Mucosa of descending colon (tissue), 3 donors: ENCODE measurements around the gene INSRR. TPM values are rescaled to one million over a fixed set of nuclear protein-coding genes. Genes with fewer than 3 reads are reported as not detected.

Experiments used
- ATAC-seq: fragments of 200-7000 bp; cut with Tn5 transposase; one replicate; pipeline ENCODE4 v1.9.1; 2020; ENCODE audit warnings: mild to moderate bottlenecking, moderate library complexity
- DNase-seq, 3 donors: peaks; one replicate each; pipeline ENCODE4 v3.0.0-alpha.2; 2020
- H3K36me3 ChIP-seq: fragments of 200-600 bp; one replicate; pipeline ENCODE4 v1.8.0; 2021; ENCODE audit warnings: low read depth, mild to moderate bottlenecking
- H3K4me1 ChIP-seq: fragments of 200-600 bp; one replicate; pipeline ENCODE4 v1.8.0; 2021; ENCODE audit warnings: low read depth, mild to moderate bottlenecking
- H3K4me3 ChIP-seq: fragments of 200-600 bp; one replicate; pipeline ENCODE4 v1.8.0; 2021; ENCODE audit warnings: mild to moderate bottlenecking
- H3K9me3 ChIP-seq: fragments of 200-600 bp; one replicate; pipeline ENCODE4 v1.8.0; 2021; ENCODE audit warnings: mild to moderate bottlenecking
- intact Hi-C, 2 donors: fragments of 100-400 bp; cut with DNase I in 1 of 2; cut with micrococcal nuclease in 1 of 2; formaldehyde crosslinking; loops; one replicate each; pipeline versions ENCODE4 v1.11.0 to v1.11.1; 2022; cut with DNase I, micrococcal nuclease
- total RNA-seq, 3 donors: library from RNA; stranded (reverse); fragmentation: NEBNext Ultra II Directional in 2 of 3; extraction: Animal tissue kit (Norgen Biotek cat#: 25700) in 2 of 3; gene quantifications; one replicate each; pipeline versions ENCODE4 v1.2.1 to v1.2.4, GENCODE V29; 2021 to 2023
- TF ChIP-seq, protein P1 (sequence below): fragments of 200-600 bp; IDR thresholded peaks from one replicate; pipeline ENCODE4 v1.8.0; 2022; ENCODE audit warnings: antibody characterized with exemption, mild to moderate bottlenecking
- donor health status: DM: no; HTN: no; CAD: no; lungs with moderate emphysema.
- donor health status: DM: no; HTN: no; CAD: no.
- donor health status: DM: no; HTN: yes; CAD: no.

The INSRR gene
- total RNA-seq, 3 donors from 2014 or later: 0.06 to 0.09 TPM; not detected in 1

DNA sequence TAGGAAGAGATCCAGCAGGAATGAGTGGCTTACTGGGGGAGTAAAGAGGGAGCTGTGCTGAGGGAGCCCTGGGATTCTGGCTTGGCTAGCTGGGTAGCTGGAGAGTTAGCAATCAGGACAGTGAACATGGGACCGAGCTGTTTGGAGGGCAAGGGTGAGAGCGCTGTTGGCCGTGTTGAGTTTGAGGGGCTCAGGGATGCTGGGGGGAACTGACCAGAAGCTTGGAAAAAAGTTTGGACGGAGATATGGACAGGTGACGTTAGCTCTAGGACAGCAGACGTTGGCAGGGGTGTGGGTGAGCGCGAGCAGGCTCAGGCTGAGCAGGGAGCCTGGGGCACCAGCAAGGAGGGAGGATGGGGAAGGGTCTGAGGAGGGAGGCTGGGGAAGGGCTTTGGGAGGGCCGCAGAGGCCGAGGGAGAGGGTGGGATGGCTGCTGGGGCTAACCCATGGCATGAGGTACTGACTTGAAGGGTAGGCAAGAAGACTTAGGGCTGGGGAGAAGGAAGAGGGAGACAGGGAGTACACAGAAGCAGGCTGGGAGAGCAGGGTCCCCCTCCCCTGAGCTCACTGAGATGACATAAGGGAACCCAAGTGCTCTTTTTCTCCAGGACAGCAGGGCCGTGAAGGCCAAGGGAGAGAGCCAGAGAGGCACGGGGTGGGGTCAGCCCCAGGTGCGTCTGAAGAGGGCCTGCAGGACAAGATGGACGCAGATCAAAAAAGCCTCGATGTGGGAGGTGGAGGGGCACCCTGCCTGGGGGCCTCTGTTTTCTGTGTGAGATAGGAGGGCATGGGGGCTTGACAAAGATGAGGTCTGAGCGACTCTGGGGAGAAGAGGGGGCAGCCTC lies 50.5 kb downstream of the INSRR start:
- H3K9me3 ChIP-seq: no peaks in the 10 kb centered on the region
- TF ChIP-seq, protein P1, sequence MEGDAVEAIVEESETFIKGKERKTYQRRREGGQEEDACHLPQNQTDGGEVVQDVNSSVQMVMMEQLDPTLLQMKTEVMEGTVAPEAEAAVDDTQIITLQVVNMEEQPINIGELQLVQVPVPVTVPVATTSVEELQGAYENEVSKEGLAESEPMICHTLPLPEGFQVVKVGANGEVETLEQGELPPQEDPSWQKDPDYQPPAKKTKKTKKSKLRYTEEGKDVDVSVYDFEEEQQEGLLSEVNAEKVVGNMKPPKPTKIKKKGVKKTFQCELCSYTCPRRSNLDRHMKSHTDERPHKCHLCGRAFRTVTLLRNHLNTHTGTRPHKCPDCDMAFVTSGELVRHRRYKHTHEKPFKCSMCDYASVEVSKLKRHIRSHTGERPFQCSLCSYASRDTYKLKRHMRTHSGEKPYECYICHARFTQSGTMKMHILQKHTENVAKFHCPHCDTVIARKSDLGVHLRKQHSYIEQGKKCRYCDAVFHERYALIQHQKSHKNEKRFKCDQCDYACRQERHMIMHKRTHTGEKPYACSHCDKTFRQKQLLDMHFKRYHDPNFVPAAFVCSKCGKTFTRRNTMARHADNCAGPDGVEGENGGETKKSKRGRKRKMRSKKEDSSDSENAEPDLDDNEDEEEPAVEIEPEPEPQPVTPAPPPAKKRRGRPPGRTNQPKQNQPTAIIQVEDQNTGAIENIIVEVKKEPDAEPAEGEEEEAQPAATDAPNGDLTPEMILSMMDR: no peak
- intact Hi-C loops: no loop called here
- peaks cover 5% of the 10 kb centered on the region for H3K4me1 ChIP-seq
- ATAC-seq (no peak), DNase-seq (no peak)
- no peaks in the 10 kb centered on the region for H3K36me3 ChIP-seq
- no peak overlapping the region for H3K4me3 ChIP-seq

DNA sequence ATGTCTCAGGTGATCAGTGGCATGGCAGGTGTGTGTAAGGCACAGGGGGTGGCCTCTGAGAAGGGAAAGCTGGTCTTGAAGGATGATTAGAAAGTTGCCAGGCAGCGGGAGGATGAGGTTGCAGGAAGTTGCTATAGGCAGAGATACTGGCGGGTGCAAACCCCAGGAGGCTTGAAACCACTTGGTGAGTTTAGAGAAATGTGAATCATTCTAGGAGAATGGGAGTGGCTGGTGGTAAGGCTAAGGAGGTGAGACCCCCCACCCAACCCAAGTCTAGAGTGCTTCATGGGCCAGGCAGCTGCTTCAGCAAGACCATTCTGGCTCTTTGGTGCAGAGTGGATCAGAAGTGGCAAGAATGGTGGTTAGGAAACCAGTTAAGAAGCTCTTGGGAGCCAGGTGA lies 51.3 kb downstream of the INSRR start:
- Histone ChIP-seq H3K4me3 (no peak overlapping the region), H3K36me3 (no peaks in the 10 kb centered on the region), H3K4me1 (no peaks in the 10 kb centered on the region), H3K9me3 (no peaks in the 10 kb centered on the region)
- DNase-seq (no peak), ATAC-seq (no peak)
- TF ChIP-seq, protein P1: no peak
- intact Hi-C loops: no loop called here

DNA sequence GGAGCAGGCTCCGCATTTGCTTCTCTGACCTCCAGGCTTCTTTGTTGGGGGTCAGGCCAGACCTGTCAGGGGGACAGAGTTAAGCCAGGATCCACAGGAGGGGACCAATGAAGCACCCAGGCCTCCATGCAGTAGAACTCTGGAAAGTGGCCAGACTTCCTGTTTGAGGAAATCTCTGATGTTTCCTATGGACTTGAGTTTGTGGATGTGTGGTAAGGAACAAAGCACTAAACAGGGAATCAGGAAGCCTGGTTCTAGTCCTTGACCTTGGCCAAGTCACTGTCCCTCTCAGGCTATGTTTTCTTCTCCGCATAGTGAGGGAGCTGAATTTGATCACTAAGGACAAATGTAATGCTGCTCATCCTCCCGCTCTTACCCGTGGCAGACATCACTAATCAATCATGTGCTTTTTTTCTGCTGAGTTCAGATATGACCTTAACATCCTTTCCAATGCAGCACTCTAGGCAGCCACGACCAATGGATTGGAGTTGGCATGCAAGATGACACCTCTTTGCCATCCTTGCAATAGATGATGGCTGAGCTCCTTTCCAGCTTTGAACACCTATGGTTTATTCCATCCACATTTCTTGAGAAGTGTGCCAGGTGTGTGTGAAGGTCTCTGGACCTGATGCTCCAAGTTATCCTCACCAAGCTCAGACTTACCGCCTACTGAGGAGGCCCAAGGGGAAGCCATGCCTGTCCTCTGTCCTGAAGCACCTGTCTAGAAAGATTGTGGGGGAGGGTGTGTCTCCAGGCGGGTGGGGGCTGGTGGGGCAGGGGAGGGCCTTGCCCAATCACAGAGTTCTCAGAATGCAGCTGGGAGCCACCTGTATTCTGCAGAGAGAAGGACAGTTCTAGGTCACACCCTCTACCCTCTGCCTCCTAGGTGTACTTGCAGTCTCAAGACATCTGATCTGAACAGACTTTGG lies 52.1 kb downstream of the INSRR start:
- DNase-seq (no peak), ATAC-seq (no peak)
- Histone ChIP-seq H3K4me1 (no peaks in the 10 kb centered on the region), H3K36me3 (no peaks in the 10 kb centered on the region), H3K4me3 (no peak overlapping the region), H3K9me3 (no peaks in the 10 kb centered on the region)
- TF ChIP-seq, protein P1: no peak
- intact Hi-C loops: no loop called here

DNA sequence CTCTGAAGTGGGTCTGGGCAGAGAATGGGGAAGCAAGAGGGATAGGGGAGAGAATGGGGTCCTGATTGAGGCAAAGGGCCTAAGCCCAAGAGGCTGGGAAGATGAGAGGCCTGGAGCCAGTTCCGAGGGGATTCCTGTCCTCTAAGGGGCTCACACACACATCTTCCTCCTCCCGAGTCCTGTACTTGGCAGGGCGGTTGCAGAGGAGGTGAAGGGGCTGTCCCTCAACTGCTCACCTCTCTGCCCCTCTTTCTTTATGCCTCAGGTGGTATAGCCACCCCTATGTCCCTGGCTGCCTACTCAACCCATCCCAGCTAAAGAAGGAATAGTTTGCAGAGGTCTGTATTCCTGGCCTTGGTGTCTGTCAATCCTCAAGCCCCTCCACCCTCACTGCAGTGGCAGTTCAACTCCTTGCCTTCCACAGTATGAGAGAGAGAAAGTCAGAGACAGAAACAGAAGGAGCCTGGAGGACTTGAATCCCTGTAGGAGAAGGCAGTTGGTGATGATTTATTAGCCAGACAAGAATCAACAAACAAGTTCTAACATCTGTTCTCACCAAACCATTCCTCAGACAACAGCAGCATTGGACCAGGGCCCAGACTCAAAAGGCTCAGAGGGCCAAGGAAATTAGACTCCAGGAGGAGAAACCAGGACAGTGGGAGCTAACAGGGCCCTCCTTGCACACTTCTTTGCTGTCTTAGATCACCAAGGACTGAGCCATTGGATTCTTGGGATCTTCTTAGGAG lies 53.0 kb downstream of the INSRR start:
- TF ChIP-seq, protein P1: no peak
- intact Hi-C loops: no loop called here
- Histone ChIP-seq H3K4me3 (no peak overlapping the region), H3K4me1 (no peaks in the 10 kb centered on the region), H3K36me3 (no peaks in the 10 kb centered on the region), H3K9me3 (no peaks in the 10 kb centered on the region)
- ATAC-seq (no peak), DNase-seq (peak in 1 of 3 donors; percentile 37)

DNA sequence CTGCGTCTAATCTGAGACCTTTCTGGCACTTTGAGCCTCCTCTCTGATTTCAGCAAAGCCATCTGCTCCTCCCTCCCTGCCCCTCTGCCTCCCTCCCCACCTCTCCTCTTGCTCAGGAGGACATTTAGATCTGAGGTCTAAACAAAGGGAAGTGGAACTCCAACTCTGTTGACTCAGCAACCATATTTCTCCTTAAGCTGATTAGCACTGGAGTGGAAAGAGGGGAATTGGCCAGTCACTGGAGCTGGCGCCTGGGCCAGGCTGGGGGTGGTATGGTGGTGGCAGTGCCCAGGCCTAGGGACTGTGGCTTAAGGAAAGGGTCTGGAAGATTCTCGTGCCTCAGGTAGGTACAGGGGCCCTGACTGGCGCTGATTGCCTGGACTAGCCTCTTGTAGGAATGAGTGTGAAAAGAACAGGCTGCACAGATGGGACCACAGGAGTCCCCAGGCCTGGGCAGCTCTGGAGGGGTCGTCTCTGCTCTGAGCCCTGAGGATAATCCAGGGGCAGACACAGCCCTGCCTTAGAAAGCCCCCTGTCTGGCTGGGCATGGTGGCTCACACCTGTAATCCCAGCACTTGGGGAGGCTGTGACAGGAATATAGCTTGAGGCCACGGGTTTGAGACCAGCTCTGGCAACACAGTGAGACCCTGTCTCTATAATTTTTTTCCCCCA lies 54.2 kb downstream of the INSRR start:
- H3K4me3 ChIP-seq: no peak overlapping the region
- H3K36me3 ChIP-seq: peaks cover 5% of the 10 kb centered on the region
- DNase-seq: no peak
- ATAC-seq: peak; percentile 26
- H3K4me1 ChIP-seq: no peaks in the 10 kb centered on the region
- TF ChIP-seq, protein P1: no peak
- H3K9me3 ChIP-seq: no peaks in the 10 kb centered on the region
- intact Hi-C loops: no loop called here
